Right atrium auricular region (tissue), 2 donors: ENCODE data around the gene SLC22A15. TPM values are rescaled to one million over a fixed set of nuclear protein-coding genes. Genes with fewer than 3 reads are reported as not detected.

Experiments
- DNase-seq: peaks from one replicate; pipeline ENCODE4 v3.0.0-alpha.2; 2019; ENCODE audit warnings: low spot score
- H3K27ac ChIP-seq, 2 donors: fragments of 200-600 bp; sonication (generic); 1 replicate in 1 of 2; 2 replicates in 1 of 2; pipeline ENCODE4 v1.5.1; 2016 to 2019
- H3K27me3 ChIP-seq, 2 donors: fragments of 200-600 bp; sonication (generic); one replicate each; pipeline versions ENCODE4 v1.5.1 to v1.6.0; 2017 to 2019
- H3K36me3 ChIP-seq: fragments of 200-600 bp; sonication (generic); one replicate; pipeline ENCODE4 v1.5.1; 2016
- H3K4me1 ChIP-seq, 2 donors: fragments of 200-600 bp; sonication (generic); one replicate each; pipeline versions ENCODE4 v1.5.1 to v1.6.0; 2017 to 2019
- H3K4me3 ChIP-seq, 2 donors: fragments of 200-600 bp; sonication (generic); 1 replicate in 1 of 2; 2 replicates in 1 of 2; pipeline ENCODE4 v1.5.1; 2017 to 2019; ENCODE audit warnings: mild to moderate bottlenecking in 1 of 2, moderate library complexity in 1 of 2
- H3K9me3 ChIP-seq, 2 donors: fragments of 200-600 bp; sonication (generic); one replicate each; pipeline ENCODE4 v1.5.1; 2019
- total RNA-seq, 2 donors: library from RNA; depleted of rRNA; stranded (reverse); fragments of >200 nt; gene quantifications; one replicate each; pipeline ENCODE4 v1.1.0, GENCODE V29; 2016
- TF ChIP-seq, protein P1 (sequence below), 2 donors: fragments of 200-600 bp; sonication (generic); IDR thresholded peaks; one replicate each; pipeline ENCODE4 v1.5.1; 2019; ENCODE audit warnings: antibody characterized with exemption in 2 of 2

SLC22A15 gene
- total RNA-seq, 2 donors from 2014 or later, result 3.9 to 10.1 TPM

GRCh38 chr1:116099919-116100318 lies 123.6 kb downstream of the SLC22A15 start:
- Histone ChIP-seq H3K4me3 (no peak overlapping the region), H3K36me3 (no peaks in the 10 kb centered on the region), H3K27me3 (no peaks in the 10 kb centered on the region), H3K4me1 (no peaks in the 10 kb centered on the region), H3K9me3 (peaks cover 3 to 4% of the 10 kb centered on the region in 2 donors), H3K27ac (no peak overlapping the region)
- TF ChIP-seq, protein P1, sequence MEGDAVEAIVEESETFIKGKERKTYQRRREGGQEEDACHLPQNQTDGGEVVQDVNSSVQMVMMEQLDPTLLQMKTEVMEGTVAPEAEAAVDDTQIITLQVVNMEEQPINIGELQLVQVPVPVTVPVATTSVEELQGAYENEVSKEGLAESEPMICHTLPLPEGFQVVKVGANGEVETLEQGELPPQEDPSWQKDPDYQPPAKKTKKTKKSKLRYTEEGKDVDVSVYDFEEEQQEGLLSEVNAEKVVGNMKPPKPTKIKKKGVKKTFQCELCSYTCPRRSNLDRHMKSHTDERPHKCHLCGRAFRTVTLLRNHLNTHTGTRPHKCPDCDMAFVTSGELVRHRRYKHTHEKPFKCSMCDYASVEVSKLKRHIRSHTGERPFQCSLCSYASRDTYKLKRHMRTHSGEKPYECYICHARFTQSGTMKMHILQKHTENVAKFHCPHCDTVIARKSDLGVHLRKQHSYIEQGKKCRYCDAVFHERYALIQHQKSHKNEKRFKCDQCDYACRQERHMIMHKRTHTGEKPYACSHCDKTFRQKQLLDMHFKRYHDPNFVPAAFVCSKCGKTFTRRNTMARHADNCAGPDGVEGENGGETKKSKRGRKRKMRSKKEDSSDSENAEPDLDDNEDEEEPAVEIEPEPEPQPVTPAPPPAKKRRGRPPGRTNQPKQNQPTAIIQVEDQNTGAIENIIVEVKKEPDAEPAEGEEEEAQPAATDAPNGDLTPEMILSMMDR (IDR thresholded peaks at IDR 0.05), result no peak
- DNase-seq, result no peak

- Histone ChIP-seq H3K4me1 (no peaks in the 10 kb centered on the region), H3K36me3 (no peaks in the 10 kb centered on the region), H3K27ac (no peak overlapping the region), H3K4me3 (no peak overlapping the region), H3K27me3 (no peaks in the 10 kb centered on the region), H3K9me3 (no peaks in the 10 kb centered on the region)
- no peak for DNase-seq
- TF ChIP-seq, protein P1 (IDR thresholded peaks at IDR 0.05), result no peak
These were observed 128.4 kb downstream of the SLC22A15 start for GRCh38 chr1:116104667-116105066.

DNA sequence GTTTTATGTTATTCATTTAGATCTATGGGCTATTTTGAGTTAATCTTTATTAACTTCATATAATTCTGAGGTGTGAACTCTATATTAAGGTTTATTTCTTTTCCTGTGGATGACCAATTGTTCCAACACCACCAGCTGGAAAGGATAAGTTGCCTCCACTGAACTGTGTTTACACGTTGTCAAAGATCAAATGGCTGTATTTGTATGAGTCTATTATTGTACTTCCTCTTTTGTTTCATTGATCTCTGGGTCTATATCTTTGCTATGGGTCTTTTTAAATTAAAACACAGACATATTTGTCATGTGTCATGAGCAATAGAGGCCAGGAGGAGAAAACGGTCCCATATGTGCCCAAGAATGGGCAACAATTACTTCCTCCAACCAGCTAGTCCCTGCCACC lies 129.7 kb downstream of the SLC22A15 start:
- TF ChIP-seq, protein P1 (IDR thresholded peaks at IDR 0.05), result no peak
- DNase-seq, result no peak
- Histone ChIP-seq H3K27me3 (no peaks in the 10 kb centered on the region), H3K4me1 (no peaks in the 10 kb centered on the region), H3K9me3 (no peaks in the 10 kb centered on the region), H3K27ac (no peak overlapping the region), H3K36me3 (no peaks in the 10 kb centered on the region), H3K4me3 (no peak overlapping the region)

DNA sequence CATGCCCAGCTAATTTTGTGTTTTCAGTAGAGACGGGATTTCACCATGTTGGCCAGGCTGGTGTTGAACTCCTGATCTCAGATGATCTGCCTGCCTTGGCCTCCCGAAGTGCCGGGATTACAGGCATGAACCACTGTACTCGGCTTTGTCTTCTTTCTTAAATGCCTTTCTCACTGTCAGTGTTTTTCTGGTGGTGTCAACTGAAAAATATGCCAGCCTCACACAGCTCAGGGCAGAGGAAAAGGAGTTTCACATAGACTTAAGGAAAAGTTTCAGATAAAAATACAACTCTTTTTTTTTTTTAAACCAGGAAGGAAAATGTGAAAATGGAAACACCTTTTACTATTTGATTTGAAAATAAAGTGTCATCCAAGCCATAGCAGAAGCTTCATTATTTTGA lies 130.3 kb downstream of the SLC22A15 start:
- Histone ChIP-seq H3K4me1 (no peaks in the 10 kb centered on the region), H3K27me3 (no peaks in the 10 kb centered on the region), H3K9me3 (no peaks in the 10 kb centered on the region), H3K36me3 (no peaks in the 10 kb centered on the region), H3K27ac (no peak overlapping the region), H3K4me3 (no peak overlapping the region)
- TF ChIP-seq, protein P1 (IDR thresholded peaks at IDR 0.05), result no peak
- no peak for DNase-seq

- Histone ChIP-seq H3K27ac (no peak overlapping the region), H3K36me3 (no peaks in the 10 kb centered on the region), H3K9me3 (no peaks in the 10 kb centered on the region), H3K4me3 (no peak overlapping the region), H3K4me1 (no peaks in the 10 kb centered on the region), H3K27me3 (no peaks in the 10 kb centered on the region)
- TF ChIP-seq, protein P1 (IDR thresholded peaks at IDR 0.05), result no peak
- no peak for DNase-seq
These were observed 131.1 kb downstream of the SLC22A15 start for GRCh38 chr1:116107371-116107770.
